Muscle of back (tissue), 11 donors: ENCODE measurements around the gene MS4A3. TPM values are rescaled to one million over a fixed set of nuclear protein-coding genes. Genes with fewer than 3 reads are reported as not detected.
"Not testable (repeated sequence)": the region's sequence is repeated elsewhere in the genome, so short reads cannot be mapped to it uniquely, and the experiment has no call there.

Experiments
- DNase-seq, 3 donors: peaks; one replicate each; pipeline versions ENCODE4 v3.0.0 to v3.0.0-alpha.2; 2013
- polyA plus RNA-seq, 10 donors: library from polyadenylated mRNA; unstranded; fragments of 120-200 nt; gene quantifications; one replicate each; pipeline ENCODE4 v1.2.1, GENCODE V29; 2013; ENCODE audit not compliant: insufficient read length in 10 of 10

MS4A3 gene
- polyA plus RNA-seq, 10 donors = 0.38 to 1.6 (median 0.77) TPM

DNA sequence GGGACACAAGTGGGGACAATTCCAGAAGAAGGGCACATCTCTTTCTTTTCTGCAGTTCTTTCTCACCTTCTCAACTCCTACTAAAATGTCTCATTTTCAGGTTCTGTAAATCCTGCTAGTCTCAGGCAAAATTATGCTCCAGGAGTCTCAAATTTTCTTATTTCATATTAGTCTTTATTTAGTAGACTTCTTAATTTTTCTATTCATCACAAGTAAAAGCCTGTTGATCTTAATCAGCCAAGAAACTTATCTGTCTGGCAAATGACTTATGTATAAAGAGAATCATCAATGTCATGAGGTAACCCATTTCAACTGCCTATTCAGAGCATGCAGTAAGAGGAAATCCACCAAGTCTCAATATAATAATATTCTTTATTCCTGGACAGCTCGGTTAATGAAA is 31.9 kb downstream of the MS4A3 start, which contains the start of gene MS4A2:
Gene MS4A2, plus strand, starts transcription at position 301 of the 400 bp plus-strand sequence. CDS start 102 bp downstream, outside the sequence.
- DNase-seq = no peak

DNA sequence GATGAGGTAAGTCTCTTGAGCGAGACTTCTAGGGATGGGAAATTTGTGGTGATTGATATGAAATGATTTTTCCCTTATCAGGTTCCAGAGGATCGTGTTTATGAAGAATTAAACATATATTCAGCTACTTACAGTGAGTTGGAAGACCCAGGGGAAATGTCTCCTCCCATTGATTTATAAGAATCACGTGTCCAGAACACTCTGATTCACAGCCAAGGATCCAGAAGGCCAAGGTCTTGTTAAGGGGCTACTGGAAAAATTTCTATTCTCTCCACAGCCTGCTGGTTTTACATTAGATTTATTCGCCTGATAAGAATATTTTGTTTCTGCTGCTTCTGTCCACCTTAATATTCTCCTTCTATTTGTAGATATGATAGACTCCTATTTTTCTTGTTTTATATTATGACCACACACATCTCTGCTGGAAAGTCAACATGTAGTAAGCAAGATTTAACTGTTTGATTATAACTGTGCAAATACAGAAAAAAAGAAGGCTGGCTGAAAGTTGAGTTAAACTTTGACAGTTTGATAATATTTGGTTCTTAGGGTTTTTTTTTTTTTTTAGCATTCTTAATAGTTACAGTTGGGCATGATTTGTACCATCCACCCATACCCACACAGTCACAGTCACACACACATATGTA is 39.1 kb downstream of the MS4A3 start:
- no peak for DNase-seq

DNA sequence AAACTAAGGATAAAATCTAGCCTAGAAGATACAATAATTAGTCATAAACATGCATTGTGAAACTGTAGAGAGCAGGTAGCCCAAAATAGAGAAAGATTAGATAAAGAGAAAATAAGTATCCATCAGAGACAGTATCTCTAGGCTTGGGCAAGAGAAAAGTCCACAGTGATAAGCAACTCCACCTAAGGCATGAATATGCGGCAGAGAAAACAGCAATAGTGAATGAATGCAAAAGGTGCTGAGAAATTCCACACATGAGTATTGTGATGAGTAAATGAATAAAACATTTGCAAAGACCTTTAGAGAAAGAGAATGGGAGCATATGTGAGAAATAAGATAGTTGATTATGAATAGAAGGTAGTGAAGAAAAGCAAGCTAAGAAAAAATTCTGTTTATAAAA is 40.7 kb downstream of the MS4A3 start:
- DNase-seq = no peak

DNA sequence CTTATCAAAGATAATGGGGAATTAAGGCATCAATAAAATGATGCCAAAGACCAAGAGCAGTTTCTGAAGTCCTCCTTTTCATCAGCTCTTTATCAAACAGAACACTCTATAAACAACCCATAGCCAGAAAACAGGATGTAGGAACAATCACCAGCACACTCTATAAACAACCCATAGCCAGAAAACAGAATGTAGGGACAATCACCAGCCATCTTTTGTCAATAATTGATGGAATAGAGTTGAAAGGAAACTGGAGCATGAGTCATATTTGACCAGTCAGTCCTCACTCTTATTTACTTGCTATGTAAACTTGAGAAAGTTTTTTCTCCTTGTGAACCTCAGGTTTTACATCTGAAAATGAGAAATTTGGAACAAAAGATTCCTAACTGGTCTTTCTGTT is 42.0 kb downstream of the MS4A3 start:
- DNase-seq = no peak

DNA sequence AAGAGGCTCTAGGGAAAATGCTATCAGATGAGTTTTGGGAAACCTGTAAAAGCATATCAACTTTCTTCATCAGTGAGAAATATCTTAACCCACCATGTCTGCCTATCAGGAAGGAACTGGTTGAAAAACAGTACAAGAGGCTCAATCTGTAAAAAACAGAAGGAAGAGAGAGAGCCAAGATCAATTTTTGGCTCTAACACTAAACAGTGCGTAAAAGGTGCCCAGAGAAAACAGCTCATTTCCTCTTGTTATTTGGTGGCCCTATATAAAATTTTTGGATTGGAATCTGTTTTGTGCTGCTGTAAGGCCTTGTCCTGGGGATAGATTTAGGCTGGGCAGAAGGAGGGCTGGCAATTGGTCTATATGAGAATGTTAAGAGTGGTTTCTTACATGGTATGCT is 44.1 kb downstream of the MS4A3 start:
- DNase-seq = no peak

DNA sequence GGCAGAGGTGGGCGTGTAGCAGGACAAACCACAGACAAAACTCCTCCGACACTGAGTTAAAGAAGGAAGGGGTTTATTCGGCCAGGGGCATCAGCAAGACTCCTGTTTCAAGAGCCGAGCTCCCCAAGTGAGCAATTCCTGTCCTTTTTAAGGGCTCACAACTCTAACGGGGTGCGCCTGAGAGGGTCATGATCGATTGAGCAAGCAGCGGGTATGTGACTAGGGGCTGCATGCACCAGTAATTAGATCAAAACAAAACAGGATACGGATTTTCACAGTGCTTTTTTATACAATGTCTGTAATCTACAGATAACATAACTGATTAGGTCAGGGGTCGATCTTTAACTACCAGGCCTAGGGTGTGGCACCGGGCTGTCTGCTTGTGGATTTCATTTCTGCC is 44.9 kb downstream of the MS4A3 start:
- not testable (repeated sequence) for DNase-seq

DNA sequence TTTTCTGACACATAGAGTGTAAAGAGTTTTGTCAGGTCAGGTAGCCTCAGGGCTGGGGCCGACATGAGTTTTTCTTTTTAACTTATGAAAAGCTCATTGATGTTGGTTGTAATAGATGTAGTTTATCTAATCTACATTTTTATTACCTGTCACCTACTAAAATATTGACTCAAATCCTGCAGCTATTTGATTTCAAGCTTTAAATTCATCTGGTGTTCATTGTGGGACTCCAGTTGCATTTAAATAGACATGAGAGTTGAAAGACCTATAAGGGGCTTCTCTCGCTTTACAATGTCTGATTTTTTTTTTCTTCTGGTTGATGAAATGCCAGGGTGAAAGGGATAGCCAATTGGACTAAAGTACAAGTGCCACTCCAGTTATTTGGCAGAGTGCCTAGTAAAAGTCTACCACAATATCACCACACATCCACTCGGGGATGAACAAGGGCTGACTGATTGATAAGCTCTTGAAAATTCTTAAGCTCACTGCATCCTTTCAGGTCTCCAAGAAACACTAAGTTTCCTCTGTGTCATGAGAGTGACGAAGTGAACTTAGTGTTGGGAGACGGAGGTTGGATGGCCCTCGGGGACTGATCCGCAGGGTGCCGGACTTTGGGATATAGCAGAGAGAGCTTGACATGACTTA is 48.1 kb downstream of the MS4A3 start:
- not testable (repeated sequence) for DNase-seq

DNA sequence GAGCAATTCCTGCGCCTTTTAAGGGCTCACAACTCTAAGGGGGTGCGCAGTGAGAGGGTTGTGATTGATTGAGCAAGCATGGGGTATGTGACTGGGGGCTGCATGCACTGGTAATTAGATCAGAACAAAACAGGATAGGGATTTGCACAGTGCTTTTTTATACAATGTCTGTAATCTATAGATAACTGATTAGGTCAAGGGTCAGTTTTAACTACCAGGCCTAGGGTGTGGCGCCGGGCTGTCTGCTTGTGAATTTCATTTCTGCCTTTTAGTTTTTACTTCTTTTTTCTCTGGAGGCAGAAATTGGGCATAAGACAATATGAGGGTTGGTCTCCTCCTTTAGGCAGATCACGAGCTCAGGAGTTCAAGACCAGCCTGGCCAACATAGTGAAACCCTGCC is 52.2 kb downstream of the MS4A3 start:
- not testable (repeated sequence) for DNase-seq

DNA sequence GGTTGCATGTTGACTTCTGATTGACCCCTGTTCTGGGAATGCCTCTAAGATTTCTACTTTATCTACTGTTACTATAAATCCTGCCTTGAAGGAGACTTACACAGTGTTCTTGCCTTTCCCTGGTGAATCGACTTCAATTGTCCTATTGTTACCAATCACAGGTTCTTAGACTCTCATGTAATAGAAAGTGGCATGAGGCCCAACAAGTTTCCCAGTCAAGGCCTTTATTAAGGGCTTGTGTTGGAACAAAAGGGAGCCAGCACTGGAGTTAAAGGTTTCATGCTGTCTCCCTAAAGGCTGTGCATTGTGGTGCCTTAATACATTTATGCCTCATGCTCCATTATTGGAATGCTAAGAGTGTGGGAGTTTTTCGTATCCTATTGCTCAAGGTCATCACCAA is 55.3 kb downstream of the MS4A3 start:
- peak in 1 of 3 donors; percentile 2 for DNase-seq

DNA sequence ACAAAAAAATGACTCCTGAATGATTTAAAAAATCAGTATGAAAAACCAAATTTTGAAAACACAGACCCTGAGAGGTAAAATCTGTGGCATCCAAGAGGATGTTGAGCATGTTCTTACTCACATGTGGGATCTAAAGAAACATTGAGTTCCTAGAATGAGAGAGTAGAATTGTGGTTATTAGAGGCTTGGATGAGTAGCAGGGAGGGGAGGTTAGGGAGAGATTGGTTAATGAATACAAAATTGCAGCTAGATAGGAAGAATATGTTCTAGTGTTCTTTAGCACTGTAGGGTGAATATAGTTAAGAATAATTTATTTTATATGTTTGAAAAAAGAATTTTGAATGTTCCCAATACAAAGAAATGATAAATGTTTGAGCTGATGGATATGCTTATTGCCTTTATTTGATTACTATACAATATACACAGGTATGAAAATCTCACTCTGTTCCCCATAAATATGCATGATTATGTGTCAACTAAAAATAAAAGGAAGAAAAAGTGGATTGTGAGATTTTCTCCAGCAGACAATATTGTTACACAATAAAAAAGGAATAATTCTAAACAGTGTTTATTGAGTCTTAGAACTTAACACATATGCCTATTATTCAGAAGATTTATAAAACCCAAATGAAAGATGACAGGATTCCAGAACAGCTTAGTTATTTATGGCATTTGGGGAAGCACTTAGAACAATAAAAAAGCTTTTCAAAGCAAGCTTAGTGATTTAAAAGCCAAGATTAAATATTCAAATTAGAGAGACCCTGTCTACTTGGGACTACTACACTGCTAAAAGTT is 60.7 kb downstream of the MS4A3 start:
- DNase-seq = no peak

DNA sequence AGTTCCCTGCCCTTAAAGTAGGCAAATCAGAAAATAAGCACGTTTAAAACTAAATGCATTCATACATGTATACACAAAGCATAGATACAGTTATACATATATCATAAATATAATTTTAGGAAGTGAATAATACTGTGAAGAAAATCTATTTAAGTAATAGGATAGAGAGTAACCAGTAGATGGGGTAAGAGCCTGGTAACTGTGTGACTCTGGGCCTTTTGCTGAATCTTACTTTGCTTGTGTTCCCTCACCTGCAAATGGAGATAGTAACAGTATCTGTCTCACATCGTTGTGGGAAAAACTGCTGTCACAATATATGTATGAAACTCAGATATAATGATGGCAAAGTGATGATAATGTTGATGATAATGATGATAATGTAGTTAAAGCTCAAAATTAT is 61.9 kb downstream of the MS4A3 start:
- no peak for DNase-seq

DNA sequence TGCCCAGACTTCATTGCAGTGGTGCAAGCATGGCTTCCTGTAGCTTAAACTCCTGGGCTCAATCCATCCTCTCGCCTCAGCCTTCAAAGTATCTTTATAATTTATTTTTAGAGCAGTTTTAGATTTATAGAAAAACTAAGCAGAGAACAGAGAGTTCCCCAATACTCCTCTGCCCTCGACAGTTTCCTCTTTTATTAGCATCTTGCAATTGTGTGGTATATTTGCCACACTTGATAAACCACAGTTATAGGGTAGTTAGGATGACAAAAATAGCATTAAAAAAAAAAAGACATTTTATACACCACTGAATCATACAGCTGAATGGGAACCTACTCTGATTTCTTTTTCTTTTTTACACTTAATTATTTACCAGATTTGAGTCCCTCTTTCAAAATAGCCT is 63.2 kb downstream of the MS4A3 start:
- DNase-seq = no peak

Other genes with a start within 250 kb of the MS4A3 start
- 10 to 100 TPM; 32.3 to 37.2 (median 34.3) TPM for gene MRPL16, start 245.9 kb upstream of the MS4A3 start, polyA plus RNA-seq
- under 1 TPM in 1 of 10 donors, not detected in 9; 0.08 TPM for gene CBLIF, start 211.2 kb upstream of the MS4A3 start, polyA plus RNA-seq
- under 1 TPM in 3 of 10 donors, not detected in 7; 0.16 to 0.38 (median 0.22) TPM for gene TCN1, start 190.2 kb upstream of the MS4A3 start, polyA plus RNA-seq
- gene OOSP3, start 177.9 kb upstream of the MS4A3 start, polyA plus RNA-seq = not detected
- gene OOSP1, start 118.2 kb upstream of the MS4A3 start, polyA plus RNA-seq = not detected
- not detected for gene OOSP4A, start 92.6 kb upstream of the MS4A3 start, polyA plus RNA-seq
- not detected for gene OOSP4B, start 39.5 kb upstream of the MS4A3 start, polyA plus RNA-seq
- not detected for gene OOSP2, start 16.3 kb upstream of the MS4A3 start, polyA plus RNA-seq
- gene MS4A2, start 32.0 kb downstream of the MS4A3 start, polyA plus RNA-seq = under 1 TPM; 0.04 to 0.69 (median 0.29) TPM
- gene MS4A6A, start 126.4 kb downstream of the MS4A3 start, polyA plus RNA-seq = 10 to 100 TPM; 18.6 to 29.1 (median 25.8) TPM
- 1 to 10 TPM in 9 of 10 donors, under 1 TPM in 1; 0.83 to 2.4 (median 1.6) TPM for gene MS4A4E, start 186.5 kb downstream of the MS4A3 start, polyA plus RNA-seq
- gene MS4A4A, start 224.0 kb downstream of the MS4A3 start, polyA plus RNA-seq = 10 to 100 TPM in 8 of 10 donors, 1 to 10 TPM in 2; 7.2 to 15.3 (median 12.5) TPM